Measurements from ENCODE around the gene CDC20. TPM values are rescaled to one million over a fixed set of nuclear protein-coding genes. Genes with fewer than 3 reads are reported as not detected.

CDC20 gene
- total and polyA plus RNA-seq, 2 of the 8 experiments (the other 6 are each of a cell fraction or from before 2014, with no cell fraction given) = 214 to 221 TPM

- Histone ChIP-seq H3K18ac (ENCODE audit: extremely low read depth, low read length) (no peak overlapping the region), H3K36me3 (ENCODE audit: control insufficient read depth in 2 of 4, insufficient read depth in 4 of 4, low read length in 3 of 4) (peaks cover 9 to 49% (median 35%) of the 10 kb centered on the region in 4 experiments), H3K79me2 (ENCODE audit: control insufficient read depth in 1 of 2, insufficient read depth in 2 of 2, low read length in 2 of 2) (peaks cover 7 to 20% of the 10 kb centered on the region in 2 experiments; a peak in 3 of 4 replicates), H3K4me3 (ENCODE audit: extremely low read depth in 1 of 4, insufficient read depth in 2 of 4, low read depth in 3 of 4, low read length in 4 of 4) (no peak overlapping the region), H2BK120ac (replicated peaks; ENCODE audit: low read depth, low read length) (no peak overlapping the region), H3K23ac (ENCODE audit: insufficient read length) (no peak overlapping the region), H2AK5ac (ENCODE audit: low read depth, low read length) (no peak overlapping the region), H3K27me3 (replicated peaks in 1 of 4; ENCODE audit: control insufficient read depth in 3 of 4, extremely low read depth in 1 of 4, insufficient read depth in 3 of 4, low read length in 3 of 4) (no peaks in the 10 kb centered on the region), H2BK15ac (ENCODE audit: low read length) (no peak overlapping the region), H3K23me2 (ENCODE audit: low read depth, low read length) (peaks cover 3% of the 10 kb centered on the region), H4K20me1 (replicated peaks in 1 of 2; ENCODE audit: control insufficient read depth in 1 of 2, insufficient read depth in 2 of 2, low read length in 2 of 2) (peaks cover 1 to 4% of the 10 kb centered on the region in 2 experiments), H3K4ac (replicated peaks; ENCODE audit: insufficient read length, low read depth, low read length) (no peak overlapping the region), H3K14ac (ENCODE audit: insufficient read length) (no peak overlapping the region), H2AFZ (ENCODE audit: low read length) (no peak overlapping the region), H3K4me1 (replicated peaks in 1 of 4; ENCODE audit: control insufficient read depth in 3 of 4, insufficient read depth in 4 of 4, low read length in 3 of 4) (peaks cover 0 to 8% (median 4%) of the 10 kb centered on the region in 4 experiments; a peak in 4 of 7 replicates), H3K79me1 (ENCODE audit: low read depth, low read length) (peaks cover 2% of the 10 kb centered on the region; the same call in 1 of the 2 replicates), H4K8ac (ENCODE audit: extremely low read depth, insufficient read depth, low read length) (no peak overlapping the region; the same call in 1 of the 2 replicates), H3K27ac (ENCODE audit: low read depth, low read length) (no peak overlapping the region), H3K56ac (replicated peaks; ENCODE audit: insufficient read length, low read depth, low read length) (no peak overlapping the region), H3K9ac (replicated peaks in 1 of 4; ENCODE audit: extremely low read depth in 1 of 4, low read depth in 3 of 4, low read length in 3 of 4) (no peak overlapping the region), H4K91ac (replicated peaks; ENCODE audit: insufficient read length, low read length) (no peak overlapping the region), H4K5ac (ENCODE audit: insufficient read length, low read depth, low read length) (no peak overlapping the region), H2BK5ac (ENCODE audit: low read depth, low read length) (no peak overlapping the region), H2BK20ac (ENCODE audit: low read length) (no peak overlapping the region), H3K4me2 (ENCODE audit: insufficient read depth in 1 of 2, low read depth in 2 of 2, low read length in 2 of 2) (peak overlapping the region in 1 of 2 experiments; percentile 92; a peak in 1 of 4 replicates), H2BK12ac (ENCODE audit: low read depth, low read length) (no peak overlapping the region), H3K9me3 (ENCODE audit: insufficient read depth in 2 of 2, low read depth in 1 of 2, low read length in 1 of 2) (no peaks in the 10 kb centered on the region)
- POLR2A ChIA-PET (ENCODE audit: partially characterized antibody) = interaction anchor here (1.3 to 5.2 kb wide), 8 partner anchors 8 to 170 kb away, joined by 3 to 38 read pairs (median 6); partner anchors contain the start of genes CDC20 and ELOVL1
- no peak for FAIRE-seq
- WGBS, 2 experiments (ENCODE audit: extremely low coverage in 1 of 2, insufficient coverage in 1 of 2, insufficient read length in 1 of 2, insufficient replicate concordance in 2 of 2, low coverage in 1 of 2, low lambda C conversion rate in 2 of 2, missing lambda C conversion rate in 1 of 2) = 92% methylated on average over 4 of the region's 4 CpGs; no CpG with 5 or more reads in 1 of the 2 experiments
- CTCF ChIA-PET (ENCODE audit: partially characterized antibody) = interaction anchor here (0.6 to 1.9 kb wide), 7 partner anchors 12 to 151 kb away, joined by 3 to 6 read pairs (median 3); partner anchors contain the start of gene ELOVL1
- no peak for DNase-seq (ENCODE audit: low read depth in 1 of 2, low spot score in 2 of 2)
- TF ChIP-seq MAFK (IDR thresholded peaks at IDR 0.05; ENCODE audit: low read depth, low read length) = no peak
- no peak for TF ChIP-seq ASH2L (IDR thresholded peaks at IDR 0.05; ENCODE audit: low read length)
- no peak for TF ChIP-seq KDM4A (IDR thresholded peaks at IDR 0.05; ENCODE audit: low read depth, low read length, severe bottlenecking)
- no peak for TF ChIP-seq KDM5A (IDR thresholded peaks at IDR 0.05; ENCODE audit: low read length)
Observed at GRCh38 chr1:43387976-43388599, 29.3 kb downstream of the CDC20 start.

Measured in H1 (cell line).